Stimulated activated CD8-positive, alpha-beta memory T cell treated with anti-CD3 and anti-CD28 coated beads, Interleukin-15, amount 100 ng/mL, for 24 hours (primary cell): ENCODE data around the gene CATSPERB.
"Not testable (repeated sequence)": the region's sequence is repeated elsewhere in the genome, so short reads cannot be mapped to it uniquely, and the experiment has no call there.

ENCODE experiments used
- DNase-seq: peaks from one replicate; pipeline ENCODE4 v3.0.0-alpha.2; 2020; ENCODE audit warnings: low read depth

Gene CATSPERB, protein sequence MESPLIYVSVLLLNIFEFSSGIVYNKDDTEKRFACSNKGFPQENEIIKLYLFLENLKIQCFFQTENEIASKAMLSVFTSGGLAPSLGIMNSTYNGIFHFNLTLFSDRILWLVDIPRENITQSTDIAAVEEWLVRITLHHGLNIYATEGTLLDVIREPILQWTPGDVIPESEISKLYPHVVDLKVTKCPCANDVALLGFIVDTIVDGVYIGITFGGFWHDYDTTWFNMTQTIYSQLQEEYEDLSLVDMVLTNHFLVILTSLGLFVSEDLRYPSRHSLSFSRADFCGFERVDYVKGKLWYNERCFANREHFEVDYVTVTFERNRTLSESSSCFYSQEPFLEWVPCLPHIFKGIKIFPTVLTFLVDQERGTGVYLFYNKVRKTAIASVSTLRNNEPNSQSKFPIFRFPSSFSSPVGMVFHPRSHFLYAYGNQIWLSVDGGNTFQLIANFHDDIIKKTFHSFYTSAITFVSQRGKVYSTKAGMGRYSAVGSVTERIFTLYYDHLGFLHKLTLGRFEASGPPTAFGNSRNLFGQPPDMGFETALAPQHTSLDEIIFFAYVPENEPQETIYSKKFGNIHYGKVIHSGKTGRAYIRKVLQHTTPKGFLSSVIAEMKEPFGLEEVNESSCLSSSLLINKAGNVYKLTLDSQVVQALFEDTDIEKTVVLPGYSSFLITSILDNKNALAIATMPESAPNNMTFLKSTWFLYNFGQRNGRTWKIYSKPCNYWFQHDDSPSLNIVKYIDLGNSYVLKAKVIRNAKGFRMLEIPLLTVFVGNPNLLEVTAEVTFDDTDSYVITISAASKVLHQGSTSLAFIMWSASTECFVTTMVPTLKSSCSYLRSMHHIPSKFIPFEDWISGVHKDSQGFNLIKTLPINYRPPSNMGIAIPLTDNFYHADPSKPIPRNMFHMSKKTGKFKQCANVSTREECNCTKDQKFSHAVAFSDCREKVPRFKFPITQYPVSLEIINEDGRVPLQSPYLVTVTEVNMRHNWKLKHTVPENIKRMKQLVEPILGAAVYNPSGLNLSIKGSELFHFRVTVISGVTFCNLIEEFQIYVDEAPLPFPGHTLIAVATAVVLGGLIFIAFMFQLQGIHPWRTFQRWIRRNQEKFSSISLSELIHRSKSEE

DNA sequence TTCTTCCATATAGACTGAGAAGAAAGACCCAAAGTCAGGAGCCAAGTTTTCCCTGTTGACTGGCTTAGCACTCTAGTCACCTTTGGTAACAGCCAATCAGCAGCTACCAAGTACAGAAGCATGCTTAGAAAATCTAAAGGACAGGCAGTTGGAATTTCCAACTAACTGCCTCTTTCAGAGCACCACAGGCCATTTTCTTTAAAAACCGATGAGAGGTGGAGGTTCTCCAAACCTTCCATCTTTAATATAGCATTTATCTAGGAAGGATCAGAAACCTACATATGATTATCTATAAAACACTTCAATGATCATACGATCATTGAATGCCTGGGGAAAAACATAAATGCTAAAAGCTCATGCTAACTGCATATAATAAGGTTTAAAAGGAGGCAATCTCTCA, at the start of gene CATSPERB:
Gene CATSPERB (minus strand): TSS at position 101 of the 400 bp plus-strand sequence. CDS start 2,607 bp downstream, outside the sequence.
- DNase-seq, result no peak

DNA sequence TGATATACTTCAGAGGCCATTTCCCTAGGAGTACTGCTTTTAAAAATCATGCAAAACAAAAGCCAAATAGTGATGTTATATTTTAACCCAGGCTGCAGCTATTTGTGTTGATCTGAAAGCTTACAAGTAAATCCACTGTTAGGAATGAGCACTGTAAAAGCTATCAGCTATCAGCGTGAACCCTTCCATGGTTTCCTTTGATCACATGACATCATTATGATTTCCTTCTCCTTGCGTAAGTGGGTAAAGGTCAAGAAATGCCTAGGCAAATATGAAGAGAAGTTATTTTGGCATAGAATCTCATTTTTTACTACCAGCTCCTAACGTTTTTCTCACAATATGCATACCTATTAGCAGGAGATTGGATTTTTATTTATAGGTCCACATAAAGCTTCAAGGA, 48.6 kb upstream of the CATSPERB start:
- DNase-seq, result no peak

DNA sequence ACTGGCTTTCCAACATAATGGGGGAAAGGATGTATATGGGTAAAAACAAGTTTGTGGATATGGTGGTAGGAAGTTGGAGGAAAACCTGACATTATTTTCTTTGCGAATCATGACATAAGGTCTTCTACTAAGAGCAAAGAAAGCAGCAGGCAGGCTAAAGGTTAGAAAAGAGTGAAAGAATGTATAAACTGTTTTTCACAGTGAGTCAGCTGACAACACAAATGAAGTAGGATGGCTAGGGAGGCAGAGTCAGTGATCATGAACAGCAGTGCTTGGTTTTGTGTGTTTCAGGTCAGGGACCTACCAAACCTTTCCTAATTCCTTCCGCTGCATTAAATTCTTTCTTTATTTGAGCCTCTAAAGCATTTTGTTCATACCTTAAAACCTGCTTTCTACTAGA, 46.3 kb upstream of the CATSPERB start:
- no peak for DNase-seq

DNA sequence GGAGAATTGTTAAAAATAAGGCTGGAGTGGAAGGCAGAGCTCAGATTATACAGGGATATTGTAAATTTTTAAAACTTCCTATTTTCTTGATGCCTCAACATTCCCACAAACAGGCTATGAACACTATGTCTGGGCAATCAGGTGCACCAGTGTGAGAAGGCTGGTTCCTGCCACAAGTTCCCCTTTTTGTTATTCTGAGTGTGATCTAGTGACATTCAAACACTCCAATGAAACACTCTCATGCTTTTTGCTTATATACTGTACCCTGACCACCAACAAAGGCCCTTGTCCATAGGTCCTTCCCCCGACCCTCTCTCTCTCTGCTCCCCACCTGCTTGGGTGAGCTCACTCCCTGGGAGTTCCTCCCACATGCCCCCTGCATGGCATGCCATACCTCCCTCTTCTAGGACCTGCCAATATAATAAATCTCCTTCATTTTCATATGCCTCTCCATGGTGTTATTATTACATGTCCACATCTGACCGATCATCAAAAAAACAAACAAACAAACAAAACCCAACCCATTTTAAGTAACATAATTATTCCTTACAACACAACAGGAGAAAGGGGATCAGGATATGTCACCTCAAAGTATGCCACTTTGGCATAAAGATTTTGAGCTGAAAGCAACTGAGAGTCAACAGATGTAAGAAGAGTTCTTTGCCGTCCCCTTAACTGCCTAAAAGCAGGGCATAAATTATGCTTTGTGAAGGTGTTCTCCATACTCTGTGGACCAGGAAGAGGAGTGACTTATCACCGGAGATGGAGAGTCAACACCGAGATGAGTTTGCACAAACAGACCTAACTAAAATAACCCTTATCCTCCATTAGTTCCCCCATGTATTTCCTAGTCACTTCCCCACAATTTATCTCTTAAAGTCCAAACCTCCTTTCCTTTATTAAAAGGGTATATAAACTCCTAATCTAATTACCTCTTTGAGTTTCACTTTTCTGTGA, 42.5 kb upstream of the CATSPERB start:
- DNase-seq, result no peak

DNA sequence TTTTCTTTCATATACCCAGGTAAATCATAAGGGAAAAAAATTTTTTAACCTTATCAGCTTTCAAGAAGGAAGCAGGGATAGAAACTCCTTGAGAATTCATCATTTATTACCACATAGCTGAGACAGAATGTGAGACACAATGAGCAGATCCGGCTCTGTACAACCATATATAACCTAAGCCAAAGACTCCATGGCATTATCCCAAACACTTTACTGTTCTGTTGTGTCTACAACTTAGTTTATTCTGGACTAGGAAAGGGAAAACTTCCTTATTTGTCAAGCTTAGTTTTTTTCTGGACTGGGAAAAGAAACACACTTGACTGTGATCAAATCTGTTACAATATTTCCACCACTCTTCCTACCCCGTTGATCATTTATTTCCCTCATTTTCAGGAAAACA, 38.3 kb upstream of the CATSPERB start:
- DNase-seq, result no peak

DNA sequence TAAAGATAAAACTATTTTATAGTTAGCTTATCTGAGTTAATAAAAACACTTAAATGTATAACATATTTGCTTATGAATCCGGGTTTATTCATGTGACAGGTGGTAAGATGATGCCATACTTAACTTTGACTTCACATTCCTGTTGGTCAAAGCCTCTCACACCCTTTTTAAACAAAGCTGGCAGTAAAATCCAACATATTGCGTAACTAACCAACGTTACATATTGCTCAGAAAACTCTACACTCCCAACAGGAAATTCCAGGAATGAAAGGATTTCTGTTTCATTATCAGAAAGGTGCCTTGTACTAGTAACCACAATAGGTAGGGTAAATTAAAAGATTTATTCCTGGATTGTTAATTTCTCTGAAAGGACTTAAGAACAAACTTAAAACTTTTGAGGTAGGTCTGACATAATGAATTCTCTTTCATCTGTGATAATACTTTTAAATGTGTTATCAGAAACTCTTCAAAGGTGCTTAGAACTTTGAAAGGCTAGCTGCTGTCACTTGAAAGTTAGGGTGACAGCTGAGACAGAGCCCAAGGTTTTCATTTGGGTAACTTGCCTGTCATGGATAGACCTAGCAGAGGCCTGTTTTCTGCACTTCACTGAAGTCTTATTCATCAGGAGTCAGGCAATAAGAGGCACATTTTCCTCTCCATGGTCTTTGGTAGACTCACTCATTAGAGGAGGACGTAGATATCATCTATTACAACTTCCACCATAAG, 23.8 kb upstream of the CATSPERB start:
- no peak for DNase-seq

DNA sequence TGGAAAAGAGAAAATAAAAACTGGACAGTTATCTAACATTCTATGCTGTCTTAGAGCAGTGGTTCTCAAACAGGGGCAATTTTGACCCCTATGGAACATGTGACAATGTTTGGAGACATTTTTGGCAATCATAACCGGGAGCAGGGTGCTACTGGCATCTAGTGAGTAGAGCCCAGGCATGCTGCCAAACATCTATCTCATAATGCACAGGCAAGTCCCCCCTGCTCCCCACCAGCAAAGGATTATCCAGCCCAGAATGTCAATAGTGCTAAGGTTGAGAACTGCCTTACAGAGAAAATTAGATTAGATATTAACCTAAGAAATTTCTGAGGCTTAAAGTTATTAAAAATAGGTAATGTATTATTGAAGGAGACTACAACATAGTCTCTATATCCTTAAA, 22.9 kb upstream of the CATSPERB start:
- no peak for DNase-seq

DNA sequence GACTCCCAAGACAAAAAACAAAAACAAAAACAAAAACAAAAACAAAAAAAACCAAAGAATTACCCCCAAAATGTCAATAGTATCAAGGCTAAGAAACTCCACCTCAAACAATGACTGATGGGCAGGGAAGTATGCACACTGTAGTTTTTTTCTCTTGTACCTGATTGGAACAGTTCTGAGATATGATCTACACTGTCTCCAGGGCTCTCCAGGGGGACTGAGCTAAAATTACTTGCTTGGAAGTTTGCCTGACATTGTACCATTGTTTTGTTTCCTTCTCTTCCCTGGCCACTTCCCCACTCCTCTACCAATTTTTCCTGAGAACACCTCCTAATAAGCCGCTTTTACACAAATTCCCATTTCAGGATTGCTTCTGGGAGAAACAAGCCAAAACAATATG, 22.3 kb upstream of the CATSPERB start:
- no peak for DNase-seq

DNA sequence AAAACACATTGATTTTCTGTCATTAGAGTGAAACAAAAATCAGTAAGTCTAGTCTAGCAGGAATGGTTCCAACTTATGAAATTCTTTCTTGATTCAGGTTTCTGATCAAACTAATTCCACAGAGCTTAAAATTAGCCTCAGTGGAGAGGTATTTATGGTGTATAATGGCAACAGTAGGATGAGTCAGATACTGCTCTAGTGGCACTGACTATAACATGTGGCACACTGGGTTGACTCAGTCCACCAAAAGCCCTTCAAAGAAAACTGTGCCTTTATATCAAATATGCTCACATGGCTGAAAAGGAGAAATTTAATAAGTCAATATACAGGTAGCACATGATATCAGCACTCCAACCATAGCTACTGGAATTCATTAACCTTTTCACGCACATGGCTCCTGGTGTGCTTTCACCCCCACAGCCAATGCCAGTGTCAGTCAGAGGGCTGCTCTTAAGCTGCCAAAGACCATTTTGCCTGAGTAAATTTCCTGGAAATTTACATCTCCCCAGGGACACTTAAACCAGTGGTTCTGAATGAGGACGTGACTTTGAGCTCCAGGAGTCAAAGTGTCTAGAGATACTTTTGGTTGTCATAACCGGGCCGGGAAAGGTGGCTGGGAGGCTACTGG, 21.7 kb upstream of the CATSPERB start:
- no peak for DNase-seq

DNA sequence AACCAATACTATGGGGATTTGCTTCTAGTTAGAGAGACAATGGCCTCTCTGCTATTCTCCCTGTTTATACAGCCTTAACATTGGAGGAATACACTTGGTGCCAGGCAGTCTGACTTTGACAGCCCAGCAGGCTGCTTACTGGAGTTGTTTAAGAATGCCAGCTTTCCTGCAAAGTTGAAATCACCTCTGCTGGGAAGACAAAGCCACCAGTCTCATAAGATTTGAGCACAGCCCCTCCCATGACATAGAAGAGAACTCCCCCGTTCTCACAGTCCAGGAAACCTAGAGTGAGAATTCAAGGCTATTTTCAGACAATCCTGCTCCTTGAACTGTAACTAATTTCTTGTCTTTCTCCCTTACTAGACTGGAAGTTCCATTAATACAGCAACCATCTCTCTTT, 21.1 kb upstream of the CATSPERB start:
- DNase-seq, result no peak

DNA sequence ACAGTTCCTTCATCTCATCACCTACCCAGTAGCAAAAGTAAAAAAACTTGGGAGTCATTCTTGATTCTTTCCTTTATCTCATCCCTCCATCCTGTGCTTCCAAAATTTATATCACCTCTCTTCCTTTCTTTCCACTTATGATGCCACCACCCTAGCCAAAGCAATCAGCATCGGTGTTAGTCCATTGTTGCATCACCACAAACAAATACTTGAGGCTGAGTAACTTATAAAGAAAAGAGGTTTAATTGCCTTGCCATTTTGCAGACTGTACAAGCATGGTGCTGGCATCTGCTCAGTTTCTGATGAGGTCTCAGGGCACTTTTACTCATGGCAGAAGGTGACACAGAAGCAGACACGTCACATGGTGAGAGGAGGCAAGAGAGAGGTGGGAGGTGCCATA, 19.8 kb upstream of the CATSPERB start:
- no peak for DNase-seq

DNA sequence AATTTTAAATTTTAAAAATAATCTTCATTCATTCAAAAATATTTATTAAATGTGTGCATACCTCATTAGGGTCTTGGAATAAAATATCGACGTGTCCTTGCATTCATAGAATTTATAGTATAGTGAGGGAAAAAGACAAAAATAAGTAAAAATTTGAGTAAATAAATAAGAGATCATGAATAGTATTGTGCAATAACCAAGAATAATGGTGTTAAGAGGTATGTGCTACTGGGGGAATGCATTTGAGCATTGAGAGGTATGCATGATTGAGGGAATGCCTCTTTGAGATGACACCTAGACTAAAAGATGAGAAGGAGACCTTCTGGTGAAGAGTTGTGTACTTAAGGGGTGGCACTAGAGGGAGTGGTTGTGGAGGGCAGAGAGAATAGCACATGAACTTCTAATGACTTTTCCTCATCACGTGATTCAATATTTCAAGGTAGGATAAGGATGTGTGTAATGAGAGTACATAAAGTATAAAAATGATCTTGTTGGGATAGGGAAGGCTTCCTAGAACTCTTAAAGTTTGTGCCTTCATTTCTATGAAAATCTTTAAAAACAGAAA, 18.8 kb upstream of the CATSPERB start:
- DNase-seq, result no peak

DNA sequence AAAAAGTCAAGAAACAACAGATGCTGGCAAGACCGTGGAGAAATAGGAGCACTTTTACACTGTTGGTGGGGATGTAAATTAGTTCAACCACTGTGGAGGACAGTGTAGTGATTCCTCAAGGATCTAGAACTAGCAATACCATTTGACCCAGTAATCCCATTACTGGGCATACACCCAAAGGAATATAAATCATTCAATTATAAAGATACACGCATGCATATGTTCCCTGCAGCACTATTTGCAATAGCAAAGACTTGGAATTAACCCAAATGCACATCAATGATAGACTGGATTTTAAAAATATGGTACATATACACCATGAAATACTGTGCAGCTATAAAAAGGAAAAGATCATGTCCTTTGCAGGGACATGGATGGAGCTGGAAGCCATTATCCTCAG, 18.0 kb upstream of the CATSPERB start:
- DNase-seq, result no peak

DNA sequence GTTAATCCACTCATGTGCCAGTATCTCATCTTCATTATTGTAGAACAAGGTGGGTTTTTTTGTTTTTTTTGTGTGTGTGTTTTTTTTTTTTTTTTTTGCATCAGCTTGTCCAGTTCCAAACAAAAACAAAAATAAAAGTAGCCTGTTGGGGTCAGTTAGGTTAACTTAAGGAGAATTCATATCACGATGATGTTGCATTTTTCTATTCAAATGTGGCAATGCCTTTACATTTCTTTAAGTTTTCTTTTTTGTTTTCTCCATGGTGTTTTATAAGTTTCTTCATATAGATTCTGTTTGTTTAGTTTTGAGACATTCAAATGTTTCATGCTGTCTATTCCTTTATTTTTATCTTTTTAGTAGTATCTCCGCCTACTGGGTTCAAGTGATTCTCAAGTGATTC, 16.2 kb upstream of the CATSPERB start:
- no peak for DNase-seq

DNA sequence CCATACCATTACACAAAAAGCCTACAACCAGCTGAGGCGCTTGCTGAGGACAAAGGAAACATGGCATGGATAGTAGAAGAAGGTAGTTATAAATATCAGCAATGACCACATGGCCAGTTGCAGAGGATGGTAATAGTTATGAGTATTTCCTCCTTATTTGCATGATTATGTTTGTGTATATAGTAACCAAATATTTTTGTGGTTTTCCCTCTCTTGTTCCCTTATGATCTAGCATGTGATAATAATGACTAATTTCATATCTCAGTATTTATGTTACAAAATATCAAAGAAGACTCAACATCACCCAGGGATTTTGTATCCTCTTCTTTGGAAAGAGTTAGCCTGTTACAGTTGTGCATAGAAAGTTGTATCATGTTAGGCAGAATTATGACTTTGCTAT, 13.5 kb upstream of the CATSPERB start:
- DNase-seq, result no peak

DNA sequence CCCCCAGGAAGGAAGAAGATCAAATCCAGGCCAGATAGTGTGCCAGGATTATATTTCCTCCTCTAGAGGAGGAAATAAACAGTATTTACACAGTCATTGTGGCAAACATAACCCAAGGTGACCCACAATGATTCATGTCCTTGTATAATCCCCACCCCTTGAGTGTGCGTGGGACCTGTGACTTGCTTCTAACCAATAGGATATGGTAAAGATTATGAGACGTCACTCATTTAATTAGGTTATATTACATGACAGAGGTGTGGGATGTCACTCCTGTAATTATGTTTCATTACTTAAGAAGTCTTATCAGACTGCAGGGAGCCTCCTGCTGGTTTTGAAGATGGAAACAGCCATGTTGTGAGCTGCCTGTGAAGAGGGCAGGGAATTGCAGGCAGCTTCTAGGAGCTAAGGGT, 12.2 kb upstream of the CATSPERB start:
- DNase-seq, result no peak

DNA sequence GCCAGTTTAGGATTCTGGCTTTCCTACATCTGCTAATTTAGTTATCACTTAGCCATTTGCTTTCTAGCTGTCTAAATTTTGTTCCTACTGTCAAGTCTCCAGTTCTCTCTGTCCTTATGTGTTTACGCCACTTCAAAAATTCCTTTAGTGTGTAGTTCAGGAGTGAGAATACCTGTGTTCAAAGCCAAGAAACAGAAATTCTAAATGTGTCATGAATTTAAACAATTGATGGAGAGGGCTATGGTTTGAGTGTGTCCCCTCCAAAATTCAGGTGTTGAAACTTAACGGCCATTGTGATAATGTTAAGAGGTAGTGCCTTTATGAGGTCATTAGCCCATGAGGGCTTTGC, 11.4 kb upstream of the CATSPERB start:
- DNase-seq, result no peak

DNA sequence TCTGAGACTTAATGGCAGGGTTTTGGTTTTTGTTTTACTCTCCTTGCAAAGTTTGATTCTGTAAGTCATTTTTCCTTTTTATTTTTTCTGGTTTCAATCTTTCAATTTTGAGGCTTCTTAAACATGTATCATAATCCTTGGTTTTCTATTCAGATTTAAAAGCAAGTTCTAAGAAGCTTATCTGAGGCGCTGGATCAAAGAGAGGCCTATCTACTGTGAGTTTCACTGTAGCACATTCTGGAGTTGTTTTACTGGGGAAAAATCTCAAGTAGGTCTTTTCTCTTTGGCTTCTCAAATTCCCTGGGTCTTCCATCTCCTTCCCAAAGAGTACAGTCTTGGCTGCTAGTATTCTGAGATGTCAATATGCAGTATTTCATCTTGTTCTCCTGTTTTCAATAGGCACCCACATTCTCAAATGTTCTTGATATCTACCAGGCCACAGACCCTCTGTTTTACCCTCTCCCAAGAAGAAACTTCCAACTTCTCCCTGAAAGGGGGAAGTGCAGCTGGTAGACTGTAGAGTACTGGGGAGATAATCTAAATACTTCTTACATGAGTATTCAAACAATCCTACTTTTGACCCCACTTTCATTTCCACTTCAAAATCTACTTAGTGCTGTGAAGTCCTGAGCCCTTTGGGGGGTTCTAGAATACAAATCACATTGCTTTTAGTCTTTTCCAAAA, 10.9 kb upstream of the CATSPERB start:
- no peak for DNase-seq

DNA sequence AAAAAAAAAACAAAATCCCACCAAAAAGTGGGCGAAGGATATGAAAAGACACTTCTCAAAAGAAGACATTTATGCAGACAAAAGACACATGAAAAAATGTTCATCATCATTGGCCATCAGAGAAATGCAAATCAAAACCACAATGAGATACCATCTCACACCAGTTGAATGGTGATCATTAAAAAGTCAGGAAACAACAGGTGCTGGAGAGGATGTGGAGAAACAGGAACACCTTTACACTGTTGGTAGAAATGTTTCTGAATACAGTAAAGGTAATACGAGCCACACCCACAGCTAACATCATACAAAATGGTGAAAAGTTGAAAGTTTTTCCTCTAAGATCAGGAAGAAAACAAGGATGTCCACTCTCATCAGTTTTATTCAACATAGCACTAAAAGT, 8.0 kb upstream of the CATSPERB start:
- DNase-seq, result not testable (repeated sequence)

DNA sequence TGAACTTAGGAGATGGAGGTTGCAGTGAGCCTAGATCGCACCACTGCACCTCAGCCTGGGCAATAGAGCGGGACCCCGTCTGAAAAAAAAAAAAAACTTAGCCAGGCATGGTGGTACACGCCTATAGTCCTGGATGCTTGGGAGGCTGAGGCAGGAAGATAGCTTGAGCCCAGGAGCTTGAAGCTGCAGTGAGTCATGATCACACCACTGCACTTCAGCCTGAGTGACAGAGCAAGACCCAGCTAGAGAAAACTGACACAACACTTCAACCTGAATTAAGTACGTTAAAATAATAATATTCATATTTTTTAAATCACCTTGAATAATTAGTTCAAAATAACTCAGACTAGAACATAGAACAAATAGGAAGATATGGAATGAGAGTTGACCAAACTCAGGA, 5.7 kb upstream of the CATSPERB start:
- no peak for DNase-seq
